ENCODE results near the gene ADISSP.
"Not testable (repeated sequence)": the region's sequence is repeated elsewhere in the genome, so short reads cannot be mapped to it uniquely, and the experiment has no call there.

Gene ADISSP

GRCh38 chr20:3797592-3798372 lies 30.2 kb upstream of the ADISSP start:
- no peak for DNase-seq

- DNase-seq, result no peak
Measured at GRCh38 chr20:3797226-3797545, 29.6 kb upstream of the ADISSP start.

- DNase-seq, result no peak
Measured at GRCh38 chr20:3796477-3797225, 29.1 kb upstream of the ADISSP start.

GRCh38 chr20:3795511-3796468 lies 28.2 kb upstream of the ADISSP start, which contains the start of gene CDC25B:
Gene CDC25B (plus strand): TSS chr20:3796310. CDS start chr20:3796532, 222 bp downstream.
- DNase-seq, result peak; percentile 67

- no peak for DNase-seq
Measured at GRCh38 chr20:3794701-3795420, 27.3 kb upstream of the ADISSP start.

GRCh38 chr20:3794168-3794567 lies 26.6 kb upstream of the ADISSP start:
- DNase-seq, result not testable (repeated sequence)

GRCh38 chr20:3789201-3789600 lies 21.6 kb upstream of the ADISSP start:
- DNase-seq, result not testable (repeated sequence)

GRCh38 chr20:3788685-3789155 lies 21.2 kb upstream of the ADISSP start:
- DNase-seq, result no peak

GRCh38 chr20:3787324-3788014 lies 19.9 kb upstream of the ADISSP start:
- no peak for DNase-seq

- DNase-seq, result peak; percentile 34
Measured at GRCh38 chr20:3786665-3787323, 19.2 kb upstream of the ADISSP start, which contains the start of gene CENPB. Gene CENPB (minus strand): TSS chr20:3786740. CDS start chr20:3786483, 257 bp downstream.

- no peak for DNase-seq
Measured at GRCh38 chr20:3786126-3786484, 18.6 kb upstream of the ADISSP start.

GRCh38 chr20:3785240-3786125 lies 17.9 kb upstream of the ADISSP start:
- no peak for DNase-seq

GRCh38 chr20:3784863-3785239 lies 17.3 kb upstream of the ADISSP start:
- no peak for DNase-seq

- DNase-seq, result no peak
Measured at GRCh38 chr20:3784216-3784853, 16.8 kb upstream of the ADISSP start.

GRCh38 chr20:3783511-3784195 lies 16.1 kb upstream of the ADISSP start:
- DNase-seq, result no peak

GRCh38 chr20:3783068-3783489 lies 15.5 kb upstream of the ADISSP start:
- no peak for DNase-seq

- no peak for DNase-seq
Measured at GRCh38 chr20:3782597-3782996, 15.0 kb upstream of the ADISSP start.

GRCh38 chr20:3781153-3781910 lies 13.8 kb upstream of the ADISSP start, which contains the start of gene SPEF1:
Gene SPEF1 (minus strand): TSS chr20:3781448. CDS start chr20:3781287, 161 bp downstream.
- peak; percentile 24 for DNase-seq

All from KG1 (cell line).